PC-3 (cell line): ENCODE data around the gene GBX1. TPM values are rescaled to one million over a fixed set of nuclear protein-coding genes. Genes with fewer than 3 reads are reported as not detected.

Experiments
- ATAC-seq: fragments of 200-7000 bp; cut with Tn5 transposase; 2 replicates; pipeline ENCODE4 v1.9.1; 2020; ENCODE audit warnings: mild to moderate bottlenecking, moderate library complexity
- BruUV-seq: library from RNA; stranded (reverse); fragments of 400-500 nt; replicated peaks from 2 replicates; lab custom pipeline; 2021; lab: Mats Ljungman, UMichigan
- CTCF ChIA-PET: fragments of 300-600 bp; sonication (Branson Sonifier 250); formaldehyde crosslinking; loops from one replicate; lab custom pipeline; 2022; ENCODE audit warnings: antibody characterized with exemption; lab: Charles Lee
- POLR2A ChIA-PET: fragments of 300-600 bp; sonication (Branson Sonifier 250); formaldehyde crosslinking; loops from one replicate; lab custom pipeline; 2022; ENCODE audit warnings: antibody characterized with exemption; ENCODE audit not compliant: unreplicated experiment; lab: Charles Lee
- DNase-seq: peaks from one replicate; pipeline ENCODE4 v3.0.0-alpha.2; 2015
- H2AFZ ChIP-seq: fragments of 300-600 bp; sonication (generic); 2 replicates; pipeline ENCODE4 v1.6.0; 2016; ENCODE audit warnings: antibody characterized with exemption, low read length
- H3F3A ChIP-seq: fragments of 300-600 bp; sonication (generic); one replicate; pipeline ENCODE4 v1.6.0; 2017; ENCODE audit warnings: antibody characterized with exemption, low read length, control low read depth, mild to moderate bottlenecking; ENCODE audit not compliant: unreplicated experiment
- H3K27ac ChIP-seq: fragments of 300-600 bp; sonication (generic); 2 replicates; pipeline ENCODE4 v1.5.1; 2016; ENCODE audit warnings: mild to moderate bottlenecking, low read length
- H3K27me3 ChIP-seq: fragments of 300-600 bp; sonication (generic); 2 replicates; pipeline ENCODE4 v1.6.1; 2016; ENCODE audit warnings: low read length, mixed read lengths
- H3K36me3 ChIP-seq: fragments of 300-600 bp; sonication (generic); 2 replicates; pipeline ENCODE4 v1.6.1; 2016; ENCODE audit warnings: low read depth, mixed run types, low read length, mixed read lengths
- H3K4me1 ChIP-seq: fragments of 300-600 bp; sonication (generic); 2 replicates; pipeline ENCODE4 v1.5.1; 2016; ENCODE audit warnings: low read length; ENCODE audit not compliant: insufficient read depth
- H3K4me2 ChIP-seq: fragments of 300-600 bp; sonication (generic); 2 replicates; pipeline ENCODE4 v1.6.0; 2016; ENCODE audit warnings: low read length
- H3K4me3 ChIP-seq: fragments of 300-600 bp; sonication (generic); 2 replicates; pipeline ENCODE4 v1.5.1; 2016; ENCODE audit warnings: mild to moderate bottlenecking, low read length, mixed read lengths
- H3K79me2 ChIP-seq: fragments of 300-600 bp; sonication (generic); 2 replicates; pipeline ENCODE4 v1.6.1; 2017; ENCODE audit warnings: low read length, mixed read lengths
- H3K9ac ChIP-seq: fragments of 300-600 bp; sonication (generic); 2 replicates; pipeline ENCODE4 v1.6.0; 2016; ENCODE audit warnings: mild to moderate bottlenecking, low read length
- H3K9me2 ChIP-seq: fragments of 300-600 bp; sonication (generic); replicated peaks from 2 replicates; pipeline ENCODE4 v1.6.1; 2016; ENCODE audit warnings: mixed run types, low read length, mixed read lengths
- H3K9me3 ChIP-seq: fragments of 300-600 bp; sonication (generic); 2 replicates; pipeline ENCODE4 v1.6.1; 2016; ENCODE audit warnings: low read length, mixed read lengths
- H4K20me1 ChIP-seq: fragments of 300-600 bp; sonication (generic); 2 replicates; pipeline ENCODE4 v1.6.1; 2016; ENCODE audit warnings: low read length, mixed read lengths
- CTCF ChIP-seq: fragments of 300-600 bp; sonication (generic); conservative IDR thresholded peaks from 2 replicates; pipeline ENCODE4 v1.5.1; 2017; ENCODE audit warnings: antibody characterized with exemption, low read depth, mild to moderate bottlenecking, low read length
- EZH2 ChIP-seq: fragments of 300-600 bp; sonication (generic); IDR thresholded peaks from one replicate; pipeline ENCODE4 v1.6.1; 2017; ENCODE audit warnings: antibody characterized with exemption, mild to moderate bottlenecking, low read length; ENCODE audit not compliant: unreplicated experiment
- EZH2phosphoT487 ChIP-seq: fragments of 300-600 bp; sonication (generic); IDR thresholded peaks from 2 replicates; pipeline ENCODE4 v1.6.1; 2018; ENCODE audit warnings: mild to moderate bottlenecking, antibody characterized with exemption, low read length, borderline replicate concordance
- intact Hi-C: fragments of 100-400 bp; cut with micrococcal nuclease; formaldehyde crosslinking; loops from 2 replicates; pipeline ENCODE4 v1.9.0; 2023
- total RNA-seq: library from RNA; depleted of rRNA; stranded (reverse); fragments of >200 nt; gene quantifications from 2 replicates; pipeline ENCODE4 v1.2.3, GENCODE V29; 2014

The GBX1 gene
- total RNA-seq, 1 experiment from 2014 or later, result not detected

- H3K4me3 ChIP-seq, result no peak overlapping the region
- no peaks in the 10 kb centered on the region for H3K36me3 ChIP-seq
- no TSS peak for BruUV-seq
- no peak overlapping the region for H3K27ac ChIP-seq
- H3K79me2 ChIP-seq, result no peaks in the 10 kb centered on the region
- intact Hi-C loops, result loop anchor here (5.0 kb wide), 2 partner anchors 128 to 277 kb away; no protein-coding TSS in a partner anchor
- H3K9ac ChIP-seq, result no peak overlapping the region
- no peak for DNase-seq
- no peaks in the 10 kb centered on the region for H4K20me1 ChIP-seq
- ChIA-PET CTCF (no interaction called here), POLR2A (no interaction called here)
- H3K9me3 ChIP-seq, result no peaks in the 10 kb centered on the region
- H3K27me3 ChIP-seq, result 0 out of 2 replicates have a peak, but pooled peaks cover 13% of the 10 kb centered on the region
- H3K9me2 ChIP-seq, result no peaks in the 10 kb centered on the region
- ATAC-seq, result no peak
- H3K4me2 ChIP-seq, result no peak overlapping the region
- H2AFZ ChIP-seq, result no peak overlapping the region
- no peaks in the 10 kb centered on the region for H3F3A ChIP-seq
- 0 out of 2 replicates have a peak, but pooled peaks cover 4% of the 10 kb centered on the region for H3K4me1 ChIP-seq
- TF ChIP-seq EZH2phosphoT487, result no peak
Observed at GRCh38 chr7:151174246-151175046, 7.0 kb upstream of the GBX1 start.

- ATAC-seq, result no peak
- no peaks in the 10 kb centered on the region for H3K9me3 ChIP-seq
Observed at GRCh38 chr7:151173386-151174245, 6.1 kb upstream of the GBX1 start.

More at GRCh38 chr7:151173386-151174245, 6.1 kb upstream of the GBX1 start:
- ChIA-PET POLR2A (no interaction called here), CTCF (interaction anchor here (0.6 kb wide), 1 partner anchor 1383 kb away, joined by 4 read pairs; no protein-coding TSS in a partner anchor)
- no peak overlapping the region for H3K4me2 ChIP-seq
- BruUV-seq, result no TSS peak
- H3K79me2 ChIP-seq, result no peaks in the 10 kb centered on the region
- peaks cover 18% of the 10 kb centered on the region for H3K27me3 ChIP-seq
- H3K9ac ChIP-seq, result no peak overlapping the region
- no peak overlapping the region for H3K4me3 ChIP-seq
- no peaks in the 10 kb centered on the region for H3F3A ChIP-seq
- H3K9me2 ChIP-seq, result no peaks in the 10 kb centered on the region
- H3K4me1 ChIP-seq, result 0 out of 2 replicates have a peak, but pooled peaks cover 4% of the 10 kb centered on the region
- no peak overlapping the region for H2AFZ ChIP-seq
- no peak for DNase-seq
- H4K20me1 ChIP-seq, result no peaks in the 10 kb centered on the region
- TF ChIP-seq EZH2phosphoT487, result no peak
- no peak for TF ChIP-seq EZH2
- TF ChIP-seq CTCF, result no peak
- no peaks in the 10 kb centered on the region for H3K36me3 ChIP-seq
- intact Hi-C loops, result loop anchor here (5.0 kb wide), 2 partner anchors 129 to 276 kb away; no protein-coding TSS in a partner anchor
- H3K27ac ChIP-seq, result no peak overlapping the region
